IMR-90 (cell line): ENCODE data around the gene MPZ. TPM values are rescaled to one million over a fixed set of nuclear protein-coding genes. Genes with fewer than 3 reads are reported as not detected.

Experiments used
- ATAC-seq: fragments of 200-7000 bp; cut with Tn5 transposase; 2 replicates; pipeline ENCODE4 v1.9.1; 2020; ENCODE audit warnings: low read depth, mild to moderate bottlenecking, moderate library complexity
- BruUV-seq: library from RNA; stranded (reverse); fragments of 400-500 nt; replicated peaks from 2 replicates; lab custom pipeline; 2021; lab: Mats Ljungman, UMichigan
- CTCF ChIA-PET: fragments of 300-600 bp; formaldehyde crosslinking; extraction: SDS; loops from one replicate; lab custom pipeline; 2021; ENCODE audit warnings: antibody characterized with exemption; lab: Yijun Ruan, JAX
- POLR2A ChIA-PET: fragments of 300-600 bp; sonication (Branson Sonifier 250); formaldehyde crosslinking; loops from one replicate; lab custom pipeline; 2022; ENCODE audit warnings: antibody characterized with exemption; ENCODE audit not compliant: unreplicated experiment; lab: Charles Lee
- DNase-seq: peaks from one replicate; pipeline ENCODE4 v3.0.0; 2013
- H2AFZ ChIP-seq: replicated peaks from 2 replicates; pipeline ENCODE3; 2013; ENCODE audit warnings: low read length, mild to moderate bottlenecking; ENCODE audit not compliant: poor library complexity
- H2AK5ac ChIP-seq: 2 replicates; pipeline ENCODE4 v1.6.1; 2013; ENCODE audit warnings: low read depth, low read length, inconsistent platforms
- H2AK9ac ChIP-seq: replicated peaks from 2 replicates; pipeline ENCODE3; 2013; ENCODE audit warnings: mild to moderate bottlenecking, low read depth, low read length, moderate library complexity; ENCODE audit not compliant: poor library complexity
- H2BK120ac ChIP-seq: 2 replicates; pipeline ENCODE4 v1.6.1; 2013; ENCODE audit warnings: low read depth, low read length, inconsistent platforms
- H2BK15ac ChIP-seq: 3 replicates; pipeline ENCODE4 v1.6.1; 2013; ENCODE audit warnings: low read depth, low read length, inconsistent platforms
- H2BK20ac ChIP-seq: 2 replicates; pipeline ENCODE4 v1.6.1; 2013; ENCODE audit warnings: low read depth, mild to moderate bottlenecking, inconsistent platforms, low read length, moderate library complexity
- H2BK5ac ChIP-seq: 2 replicates; pipeline ENCODE4 v1.6.1; 2013; ENCODE audit warnings: mild to moderate bottlenecking, low read depth, low read length, inconsistent platforms; ENCODE audit not compliant: poor library complexity, severe bottlenecking
- H3K14ac ChIP-seq: replicated peaks from 2 replicates; pipeline ENCODE4 v1.6.1; 2013; ENCODE audit warnings: low read depth, low read length, inconsistent platforms
- H3K18ac ChIP-seq: 2 replicates; pipeline ENCODE4 v1.6.1; 2013; ENCODE audit warnings: low read depth, low read length, control low read depth
- H3K23ac ChIP-seq: 2 replicates; pipeline ENCODE4 v1.6.1; 2013; ENCODE audit warnings: low read depth, low read length, inconsistent platforms
- H3K27ac ChIP-seq: 2 replicates; pipeline ENCODE4 v1.5.1; 2013; ENCODE audit warnings: mild to moderate bottlenecking, control low read depth, low read length; ENCODE audit not compliant: insufficient read depth
- H3K27me3 ChIP-seq: 2 replicates; pipeline ENCODE4 v1.6.1; 2013; ENCODE audit warnings: low read length; ENCODE audit not compliant: control insufficient read depth, insufficient read depth
- H3K36me3 ChIP-seq: 2 replicates; pipeline ENCODE4 v1.6.1; 2013; ENCODE audit warnings: low read length, mixed read lengths; ENCODE audit not compliant: control insufficient read depth, insufficient read depth
- H3K4ac ChIP-seq: 2 replicates; pipeline ENCODE4 v1.6.1; 2013; ENCODE audit warnings: low read depth, low read length, inconsistent platforms
- H3K4me1 ChIP-seq: 2 replicates; pipeline ENCODE4 v1.6.1; 2013; ENCODE audit warnings: low read length, mixed read lengths; ENCODE audit not compliant: control insufficient read depth, insufficient read depth
- H3K4me2 ChIP-seq: 2 replicates; pipeline ENCODE4 v1.6.1; 2013; ENCODE audit warnings: low read depth, mild to moderate bottlenecking, control low read depth, low read length, moderate library complexity
- H3K4me3 ChIP-seq: 2 replicates; pipeline ENCODE4 v1.5.1; 2013; ENCODE audit warnings: low read depth, mild to moderate bottlenecking, control low read depth, low read length, moderate library complexity; ENCODE audit not compliant: insufficient read depth
- H3K56ac ChIP-seq: 2 replicates; pipeline ENCODE4 v1.6.1; 2013; ENCODE audit warnings: low read length, inconsistent platforms; ENCODE audit not compliant: insufficient read depth; ENCODE audit errors: extremely low read depth
- H3K79me1 ChIP-seq, 2 experiments: 2 replicates each; pipeline ENCODE4 v1.6.1; 2013; ENCODE audit warnings: low read length in 2 of 2, inconsistent platforms in 1 of 2, low read depth in 1 of 2
- H3K9ac ChIP-seq: 2 replicates; pipeline ENCODE4 v1.6.1; 2013; ENCODE audit warnings: low read depth, low read length, control low read depth
- H3K9me1 ChIP-seq: 2 replicates; pipeline ENCODE4 v1.6.1; 2013; ENCODE audit warnings: low read length, inconsistent platforms; ENCODE audit not compliant: insufficient read depth
- H3K9me3 ChIP-seq: 2 replicates; pipeline ENCODE4 v1.6.1; 2013; ENCODE audit warnings: low read length; ENCODE audit not compliant: control insufficient read depth, insufficient read depth
- H4K20me1 ChIP-seq: 2 replicates; pipeline ENCODE4 v1.6.1; 2013; ENCODE audit warnings: low read length, inconsistent platforms; ENCODE audit not compliant: insufficient read depth
- H4K5ac ChIP-seq: 2 replicates; pipeline ENCODE4 v1.6.1; 2013; ENCODE audit warnings: mild to moderate bottlenecking, low read depth, low read length, control low read depth
- H4K8ac ChIP-seq, 2 experiments: 2 replicates each; pipeline ENCODE4 v1.6.1; 2013; ENCODE audit warnings: low read depth in 2 of 2, low read length in 2 of 2, control low read depth in 1 of 2, inconsistent platforms in 1 of 2
- H4K91ac ChIP-seq: 2 replicates; pipeline ENCODE4 v1.6.1; 2013; ENCODE audit warnings: low read depth, low read length, inconsistent platforms; ENCODE audit not compliant: insufficient read depth
- BHLHE40 ChIP-seq: fragments of 150-350 bp; IDR thresholded peaks from 2 replicates; pipeline ENCODE4 v1.6.1; 2016; ENCODE audit warnings: mild to moderate bottlenecking, low read depth, low read length
- MAFK ChIP-seq: IDR thresholded peaks from 2 replicates; pipeline ENCODE4 v1.6.1; 2012; ENCODE audit warnings: low read depth, low read length, improper control_type of control experiment
- NFE2L2 ChIP-seq: fragments of 150-350 bp; IDR thresholded peaks from 2 replicates; pipeline ENCODE4 v1.6.1; 2016; ENCODE audit warnings: low read depth, mild to moderate bottlenecking, low read length
- POLR2A ChIP-seq: IDR thresholded peaks from 2 replicates; pipeline ENCODE4 v1.6.1; 2012; ENCODE audit warnings: mild to moderate bottlenecking, low read depth, low read length
- RAD21 ChIP-seq: IDR thresholded peaks from 2 replicates; pipeline ENCODE4 v1.6.1; 2012; ENCODE audit warnings: low read length, improper control_type of control experiment
- WGBS, 2 experiments: methylation state at CpG; one replicate each; pipeline versions ENCODE4 v1.1.5 to v1.1.7; 2013; ENCODE audit warnings: missing lambda C conversion rate in 2 of 2; ENCODE audit not compliant: insufficient read length in 1 of 2; ENCODE audit errors: extremely low coverage in 2 of 2; 5-methylcytosine and 5-hydroxymethylcytosine counted together
- dilution Hi-C: fragments of 300-500 bp; cut with HindIII; formaldehyde crosslinking; loops from one replicate; pipeline ENCODE4 v1.14.3; 2018; ENCODE audit warnings: low sequenced_read_pairs; ENCODE audit not compliant: unreplicated experiment
- in situ Hi-C: fragments of 300-500 bp; cut with MboI; formaldehyde crosslinking; loops from 3 replicates; pipeline ENCODE4 v1.14.3; 2019; ENCODE audit warnings: low sequenced_read_pairs, inconsistent platforms, mixed read lengths
- intact Hi-C: fragments of 100-400 bp; cut with micrococcal nuclease; formaldehyde crosslinking; loops from 2 replicates; pipeline ENCODE4 v1.10.0; 2022
- polyA plus RNA-seq, 3 experiments: library from polyadenylated mRNA; depleted of rRNA; stranded (reverse); fragments of >200 nt; gene quantifications; 2 replicates each; pipeline ENCODE4 v1.2.3, GENCODE V29; 2012; ENCODE audit warnings: low replicate concordance in 1 of 3
- total RNA-seq: library from RNA; depleted of rRNA; stranded (reverse); fragments of >200 nt; gene quantifications from 2 replicates; pipeline ENCODE4 v1.2.3, GENCODE V29; 2012
- TF ChIP-seq, protein P1 (sequence below): fragments of 150-350 bp; IDR thresholded peaks from 2 replicates; pipeline ENCODE4 v1.6.1; 2016; ENCODE audit warnings: low read depth, mild to moderate bottlenecking, low read length, moderate library complexity, borderline replicate concordance
- TF ChIP-seq, protein P2 (sequence below): conservative IDR thresholded peaks from 2 replicates; pipeline ENCODE4 v1.5.1; 2012; ENCODE audit warnings: mild to moderate bottlenecking, low read depth, low read length, improper control_type of control experiment

The MPZ gene
- total and polyA plus RNA-seq, 2 of the 4 experiments (the other 2 are of a cell fraction): 0.18 to 0.96 TPM

DNA sequence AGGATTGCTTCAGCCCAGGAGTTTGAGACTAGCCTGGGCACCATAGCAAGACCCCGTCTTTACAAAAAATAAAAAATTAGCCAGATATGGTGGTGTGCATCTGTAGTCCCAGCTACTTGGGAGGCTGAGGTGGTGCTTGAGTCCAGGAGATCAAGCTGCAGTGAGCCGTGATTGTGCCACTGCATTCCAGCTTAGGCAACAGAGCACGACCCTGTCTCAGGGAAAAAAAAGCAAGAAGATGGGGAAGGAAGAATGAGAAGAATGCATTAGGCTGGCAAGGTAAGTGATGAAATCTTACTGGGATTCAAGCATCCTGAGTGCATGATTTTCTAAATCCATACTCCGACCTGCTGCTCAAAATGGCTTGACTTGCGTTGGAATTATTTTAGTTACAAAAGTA lies 44.5 kb downstream of the MPZ start:
- Histone ChIP-seq H2AK5ac (no peak overlapping the region), H3K4me3 (no peak overlapping the region), H3K4ac (no peak overlapping the region), H2AFZ (no peak overlapping the region), H3K79me1 (no peaks in the 10 kb centered on the region), H3K9ac (no peak overlapping the region), H3K56ac (no peak overlapping the region), H3K4me2 (no peak overlapping the region), H3K9me3 (no peaks in the 10 kb centered on the region), H2BK15ac (no peak overlapping the region), H3K23ac (no peak overlapping the region), H4K8ac (no peak overlapping the region), H4K20me1 (no peaks in the 10 kb centered on the region), H3K27ac (no peak overlapping the region), H3K14ac (no peak overlapping the region), H2BK5ac (no peak overlapping the region), H2BK20ac (no peak overlapping the region), H3K27me3 (peaks cover 16% of the 10 kb centered on the region), H2BK120ac (no peak overlapping the region), H4K5ac (no peak overlapping the region), H3K18ac (no peak overlapping the region), H3K36me3 (no peaks in the 10 kb centered on the region), H4K91ac (no peak overlapping the region), H3K9me1 (no peaks in the 10 kb centered on the region), H3K4me1 (no peaks in the 10 kb centered on the region), H2AK9ac (no peak overlapping the region)
- CTCF ChIA-PET: no interaction called here
- dilution Hi-C loops (no loop called here), in situ Hi-C loops (no loop called here), intact Hi-C loops (no loop called here)
- TF ChIP-seq NFE2L2 (no peak), RAD21 (no peak), BHLHE40 (no peak), POLR2A (no peak), MAFK (no peak)
- TF ChIP-seq, protein P1, sequence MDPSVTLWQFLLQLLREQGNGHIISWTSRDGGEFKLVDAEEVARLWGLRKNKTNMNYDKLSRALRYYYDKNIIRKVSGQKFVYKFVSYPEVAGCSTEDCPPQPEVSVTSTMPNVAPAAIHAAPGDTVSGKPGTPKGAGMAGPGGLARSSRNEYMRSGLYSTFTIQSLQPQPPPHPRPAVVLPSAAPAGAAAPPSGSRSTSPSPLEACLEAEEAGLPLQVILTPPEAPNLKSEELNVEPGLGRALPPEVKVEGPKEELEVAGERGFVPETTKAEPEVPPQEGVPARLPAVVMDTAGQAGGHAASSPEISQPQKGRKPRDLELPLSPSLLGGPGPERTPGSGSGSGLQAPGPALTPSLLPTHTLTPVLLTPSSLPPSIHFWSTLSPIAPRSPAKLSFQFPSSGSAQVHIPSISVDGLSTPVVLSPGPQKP: no peak
- TF ChIP-seq, protein P2, sequence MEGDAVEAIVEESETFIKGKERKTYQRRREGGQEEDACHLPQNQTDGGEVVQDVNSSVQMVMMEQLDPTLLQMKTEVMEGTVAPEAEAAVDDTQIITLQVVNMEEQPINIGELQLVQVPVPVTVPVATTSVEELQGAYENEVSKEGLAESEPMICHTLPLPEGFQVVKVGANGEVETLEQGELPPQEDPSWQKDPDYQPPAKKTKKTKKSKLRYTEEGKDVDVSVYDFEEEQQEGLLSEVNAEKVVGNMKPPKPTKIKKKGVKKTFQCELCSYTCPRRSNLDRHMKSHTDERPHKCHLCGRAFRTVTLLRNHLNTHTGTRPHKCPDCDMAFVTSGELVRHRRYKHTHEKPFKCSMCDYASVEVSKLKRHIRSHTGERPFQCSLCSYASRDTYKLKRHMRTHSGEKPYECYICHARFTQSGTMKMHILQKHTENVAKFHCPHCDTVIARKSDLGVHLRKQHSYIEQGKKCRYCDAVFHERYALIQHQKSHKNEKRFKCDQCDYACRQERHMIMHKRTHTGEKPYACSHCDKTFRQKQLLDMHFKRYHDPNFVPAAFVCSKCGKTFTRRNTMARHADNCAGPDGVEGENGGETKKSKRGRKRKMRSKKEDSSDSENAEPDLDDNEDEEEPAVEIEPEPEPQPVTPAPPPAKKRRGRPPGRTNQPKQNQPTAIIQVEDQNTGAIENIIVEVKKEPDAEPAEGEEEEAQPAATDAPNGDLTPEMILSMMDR: no peak
- ATAC-seq: no peak
- POLR2A ChIA-PET: no interaction called here
- BruUV-seq: no TSS peak
- no peak for DNase-seq
- WGBS, 2 experiments: 44% methylated on average over 2 of the region's 5 CpGs; no CpG with 5 or more reads in 1 of the 2 experiments
